ENCODE results near the gene GRIN3B. TPM values are rescaled to one million over a fixed set of nuclear protein-coding genes. Genes with fewer than 3 reads are reported as not detected.

Gene GRIN3B
- total and polyA plus RNA-seq, 9 of the 15 experiments (the other 6 are each of a cell fraction or from before 2014, with no cell fraction given) = 0.06 to 0.95 (median 0.19) TPM; not detected in 6

DNA sequence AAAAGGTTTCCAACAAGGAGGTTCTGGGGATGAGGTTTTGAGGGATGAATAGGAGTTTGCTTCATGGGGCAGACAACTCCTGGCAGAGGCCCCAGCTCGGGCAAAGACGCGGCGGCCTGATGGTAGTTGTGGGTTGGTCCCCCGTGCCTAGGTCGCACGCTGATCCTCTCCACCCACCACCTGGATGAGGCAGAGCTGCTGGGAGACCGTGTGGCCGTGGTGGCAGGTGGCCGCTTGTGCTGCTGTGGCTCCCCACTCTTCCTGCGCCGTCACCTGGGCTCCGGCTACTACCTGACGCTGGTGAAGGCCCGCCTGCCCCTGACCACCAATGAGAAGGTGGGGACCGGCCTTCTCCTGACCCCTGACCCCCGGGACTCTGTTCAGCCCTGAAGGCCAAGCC is 51.6 kb downstream of the GRIN3B start:
- ChIA-PET POLR2A (no interaction called here), CTCF (ENCODE audit: low intra/inter-chr PET ratio) (no interaction called here)
- whole genome bisulfite sequencing (ENCODE audit: insufficient coverage, low coverage, missing lambda C conversion rate) = 88% methylated on average over 12 of the region's 17 CpGs
- intact Hi-C loops (cut with micrococcal nuclease) (no loop called here), in situ Hi-C loops (cut with MboI) (no loop called here)
- no peak for TF ChIP-seq NONO (IDR thresholded peaks at IDR 0.05; ENCODE audit: low read depth in 2 of 2, low read length in 1 of 2)
- TF ChIP-seq, protein P1, sequence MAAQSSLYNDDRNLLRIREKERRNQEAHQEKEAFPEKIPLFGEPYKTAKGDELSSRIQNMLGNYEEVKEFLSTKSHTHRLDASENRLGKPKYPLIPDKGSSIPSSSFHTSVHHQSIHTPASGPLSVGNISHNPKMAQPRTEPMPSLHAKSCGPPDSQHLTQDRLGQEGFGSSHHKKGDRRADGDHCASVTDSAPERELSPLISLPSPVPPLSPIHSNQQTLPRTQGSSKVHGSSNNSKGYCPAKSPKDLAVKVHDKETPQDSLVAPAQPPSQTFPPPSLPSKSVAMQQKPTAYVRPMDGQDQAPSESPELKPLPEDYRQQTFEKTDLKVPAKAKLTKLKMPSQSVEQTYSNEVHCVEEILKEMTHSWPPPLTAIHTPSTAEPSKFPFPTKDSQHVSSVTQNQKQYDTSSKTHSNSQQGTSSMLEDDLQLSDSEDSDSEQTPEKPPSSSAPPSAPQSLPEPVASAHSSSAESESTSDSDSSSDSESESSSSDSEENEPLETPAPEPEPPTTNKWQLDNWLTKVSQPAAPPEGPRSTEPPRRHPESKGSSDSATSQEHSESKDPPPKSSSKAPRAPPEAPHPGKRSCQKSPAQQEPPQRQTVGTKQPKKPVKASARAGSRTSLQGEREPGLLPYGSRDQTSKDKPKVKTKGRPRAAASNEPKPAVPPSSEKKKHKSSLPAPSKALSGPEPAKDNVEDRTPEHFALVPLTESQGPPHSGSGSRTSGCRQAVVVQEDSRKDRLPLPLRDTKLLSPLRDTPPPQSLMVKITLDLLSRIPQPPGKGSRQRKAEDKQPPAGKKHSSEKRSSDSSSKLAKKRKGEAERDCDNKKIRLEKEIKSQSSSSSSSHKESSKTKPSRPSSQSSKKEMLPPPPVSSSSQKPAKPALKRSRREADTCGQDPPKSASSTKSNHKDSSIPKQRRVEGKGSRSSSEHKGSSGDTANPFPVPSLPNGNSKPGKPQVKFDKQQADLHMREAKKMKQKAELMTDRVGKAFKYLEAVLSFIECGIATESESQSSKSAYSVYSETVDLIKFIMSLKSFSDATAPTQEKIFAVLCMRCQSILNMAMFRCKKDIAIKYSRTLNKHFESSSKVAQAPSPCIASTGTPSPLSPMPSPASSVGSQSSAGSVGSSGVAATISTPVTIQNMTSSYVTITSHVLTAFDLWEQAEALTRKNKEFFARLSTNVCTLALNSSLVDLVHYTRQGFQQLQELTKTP (IDR thresholded peaks at IDR 0.05; ENCODE audit: low read depth in 1 of 2, partially characterized antibody in 2 of 2) = no peak
- TF ChIP-seq EHMT2 (IDR thresholded peaks at IDR 0.05) = no peak
- TF ChIP-seq RFX7 (CRISPR knock-in tag; IDR thresholded peaks at IDR 0.05) = no peak
- peak; percentile 68 for TF ChIP-seq POLR2G (IDR thresholded peaks at IDR 0.05; ENCODE audit: low read depth, low read length)
- no peak for TF ChIP-seq NR2F6 (CRISPR knock-in tag; IDR thresholded peaks at IDR 0.05)
- TF ChIP-seq, protein P2, sequence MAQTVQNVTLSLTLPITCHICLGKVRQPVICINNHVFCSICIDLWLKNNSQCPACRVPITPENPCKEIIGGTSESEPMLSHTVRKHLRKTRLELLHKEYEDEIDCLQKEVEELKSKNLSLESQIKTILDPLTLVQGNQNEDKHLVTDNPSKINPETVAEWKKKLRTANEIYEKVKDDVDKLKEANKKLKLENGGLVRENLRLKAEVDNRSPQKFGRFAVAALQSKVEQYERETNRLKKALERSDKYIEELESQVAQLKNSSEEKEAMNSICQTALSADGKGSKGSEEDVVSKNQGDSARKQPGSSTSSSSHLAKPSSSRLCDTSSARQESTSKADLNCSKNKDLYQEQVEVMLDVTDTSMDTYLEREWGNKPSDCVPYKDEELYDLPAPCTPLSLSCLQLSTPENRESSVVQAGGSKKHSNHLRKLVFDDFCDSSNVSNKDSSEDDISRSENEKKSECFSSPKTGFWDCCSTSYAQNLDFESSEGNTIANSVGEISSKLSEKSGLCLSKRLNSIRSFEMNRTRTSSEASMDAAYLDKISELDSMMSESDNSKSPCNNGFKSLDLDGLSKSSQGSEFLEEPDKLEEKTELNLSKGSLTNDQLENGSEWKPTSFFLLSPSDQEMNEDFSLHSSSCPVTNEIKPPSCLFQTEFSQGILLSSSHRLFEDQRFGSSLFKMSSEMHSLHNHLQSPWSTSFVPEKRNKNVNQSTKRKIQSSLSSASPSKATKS (CRISPR knock-in tag; IDR thresholded peaks at IDR 0.05) = no peak
- TF ChIP-seq CXXC5 (CRISPR knock-in tag; IDR thresholded peaks at IDR 0.05) = no peak
- TF ChIP-seq NCOA2 (IDR thresholded peaks at IDR 0.05; ENCODE audit: partially characterized antibody in 2 of 2) = no peak
- TF ChIP-seq CBX5 (IDR thresholded peaks at IDR 0.05; ENCODE audit: borderline replicate concordance, low read depth) = no peak
- no peak for TF ChIP-seq ELF4 (CRISPR knock-in tag; IDR thresholded peaks at IDR 0.05)
- no peak for TF ChIP-seq LEF1 (IDR thresholded peaks at IDR 0.05)
- 0 out of 2 replicates have a peak, but pooled peaks have one; percentile 27 for TF ChIP-seq RBFOX2 (IDR thresholded peaks at IDR 0.05; ENCODE audit: low read depth, low read length)
- no peak for TF ChIP-seq FOXJ2 (tag; IDR thresholded peaks at IDR 0.05)
- 0 out of 2 replicates have a peak, but pooled peaks cover 4% of the 10 kb centered on the region for H4K20me1 ChIP-seq (replicated peaks; ENCODE audit: control insufficient read depth, insufficient read depth, low read length)
- no peak overlapping the region for H2AFZ ChIP-seq (ENCODE audit: low read depth, low read length)
- no TSS peak for BruUV-seq (replicated peaks)
- peaks cover 5% of the 10 kb centered on the region; the same call in 2 of the 3 replicates for H3K79me2 ChIP-seq (ENCODE audit: control insufficient read depth, insufficient read depth, low read length)
- H3K27ac ChIP-seq (ENCODE audit: extremely low read depth, low read depth, low read length) = peak overlapping the region; percentile 19; the same call in 2 of the 3 replicates
- no peak overlapping the region for H3K4me3 ChIP-seq
- peaks cover 74% of the 10 kb centered on the region for H3K36me3 ChIP-seq (ENCODE audit: control insufficient read depth, insufficient read depth, low read length)
- no peaks in the 10 kb centered on the region for H3K9me1 ChIP-seq (ENCODE audit: control insufficient read depth, insufficient read depth, low read length)
- peaks cover 0 to 61% of the 10 kb centered on the region in 2 experiments; a peak in 3 of 5 replicates for H3K4me1 ChIP-seq (replicated peaks in 1 of 2; ENCODE audit: control insufficient read depth in 2 of 2, insufficient read depth in 2 of 2, low read length in 2 of 2)
- no peaks in the 10 kb centered on the region for H3K27me3 ChIP-seq (ENCODE audit: control insufficient read depth in 2 of 2, insufficient read depth in 2 of 2, low read length in 2 of 2)
- no peak for ATAC-seq
- no peak for FAIRE-seq
- no peaks in the 10 kb centered on the region for H3K9me3 ChIP-seq (replicated peaks; ENCODE audit: control insufficient read depth, insufficient read depth, low read depth, low read length)
- H3K9ac ChIP-seq (ENCODE audit: insufficient read depth in 1 of 2, low read depth in 2 of 2, low read length in 2 of 2) = 0 out of 4 replicates have a peak overlapping the region, but pooled peaks of 1 of the 2 experiments have one; percentile 15
- no peak overlapping the region for H3K4me2 ChIP-seq (ENCODE audit: insufficient read depth, low read length)
- no peak for DNase-seq (ENCODE audit: extremely low read depth in 1 of 4, low spot score in 3 of 4)

Data from K562 (cell line).